Ovary (tissue), 3 donors: ENCODE measurements around the gene C1orf141.

Experiments used
- EP300 ChIP-seq: sonication (generic); formaldehyde crosslinking; IDR thresholded peaks from one replicate; pipeline ENCODE4 v1.6.1; 2017; ENCODE audit warnings: antibody characterized with exemption
- POLR2A ChIP-seq: fragments of 450-650 bp; IDR thresholded peaks from one replicate; pipeline ENCODE4 v1.6.1; 2017; ENCODE audit warnings: antibody characterized with exemption, mild to moderate bottlenecking, moderate library complexity
- TF ChIP-seq, protein P1 (sequence below), 3 donors: fragments of 450-650 bp in 2 of 3; fragments of 200-600 bp in 1 of 3; IDR thresholded peaks; one replicate each; pipeline versions ENCODE4 v1.5.1 to v1.8.0; 2016 to 2022; ENCODE audit warnings: antibody characterized with exemption in 3 of 3, mild to moderate bottlenecking in 1 of 3
- donor health status: DM: no; HTN: no; CAD: no.

DNA sequence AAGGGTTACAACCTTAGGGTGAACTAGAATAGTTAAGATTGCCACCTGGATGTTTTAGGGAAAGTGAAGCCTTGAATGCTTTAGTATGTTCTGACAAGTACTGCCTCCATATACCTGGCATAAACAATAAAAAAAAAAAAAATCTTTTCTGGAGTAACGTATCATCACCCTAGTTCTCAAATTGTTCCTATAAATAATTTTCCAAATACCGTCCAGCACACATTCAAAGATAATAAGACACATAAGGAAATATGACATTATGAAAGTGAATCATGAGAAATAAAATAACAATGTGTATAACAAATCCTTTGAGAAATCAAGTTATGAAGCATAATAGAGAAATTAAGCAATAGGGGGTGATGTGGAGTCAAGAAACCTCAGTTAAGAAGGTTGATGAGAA is 20.6 kb downstream of the C1orf141 start:
- TF ChIP-seq, protein P1, sequence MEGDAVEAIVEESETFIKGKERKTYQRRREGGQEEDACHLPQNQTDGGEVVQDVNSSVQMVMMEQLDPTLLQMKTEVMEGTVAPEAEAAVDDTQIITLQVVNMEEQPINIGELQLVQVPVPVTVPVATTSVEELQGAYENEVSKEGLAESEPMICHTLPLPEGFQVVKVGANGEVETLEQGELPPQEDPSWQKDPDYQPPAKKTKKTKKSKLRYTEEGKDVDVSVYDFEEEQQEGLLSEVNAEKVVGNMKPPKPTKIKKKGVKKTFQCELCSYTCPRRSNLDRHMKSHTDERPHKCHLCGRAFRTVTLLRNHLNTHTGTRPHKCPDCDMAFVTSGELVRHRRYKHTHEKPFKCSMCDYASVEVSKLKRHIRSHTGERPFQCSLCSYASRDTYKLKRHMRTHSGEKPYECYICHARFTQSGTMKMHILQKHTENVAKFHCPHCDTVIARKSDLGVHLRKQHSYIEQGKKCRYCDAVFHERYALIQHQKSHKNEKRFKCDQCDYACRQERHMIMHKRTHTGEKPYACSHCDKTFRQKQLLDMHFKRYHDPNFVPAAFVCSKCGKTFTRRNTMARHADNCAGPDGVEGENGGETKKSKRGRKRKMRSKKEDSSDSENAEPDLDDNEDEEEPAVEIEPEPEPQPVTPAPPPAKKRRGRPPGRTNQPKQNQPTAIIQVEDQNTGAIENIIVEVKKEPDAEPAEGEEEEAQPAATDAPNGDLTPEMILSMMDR (IDR thresholded peaks at IDR 0.05), result no peak
- TF ChIP-seq EP300 (no peak), POLR2A (no peak)
